ENCODE data around the gene PTPN1.
"Not testable (repeated sequence)": the region's sequence is repeated elsewhere in the genome, so short reads cannot be mapped to it uniquely, and the experiment has no call there.

The PTPN1 gene

GRCh38 chr20:50534567-50534966 lies 24.4 kb downstream of the PTPN1 start:
- DNase-seq = no peak

- no peak for DNase-seq
Observed at GRCh38 chr20:50535162-50535561, 25.0 kb downstream of the PTPN1 start.

GRCh38 chr20:50536333-50536732 lies 26.1 kb downstream of the PTPN1 start:
- no peak for DNase-seq

GRCh38 chr20:50537546-50538201 lies 27.5 kb downstream of the PTPN1 start:
- no peak for DNase-seq

- no peak for DNase-seq
Observed at GRCh38 chr20:50538276-50538675, 28.1 kb downstream of the PTPN1 start.

DNA sequence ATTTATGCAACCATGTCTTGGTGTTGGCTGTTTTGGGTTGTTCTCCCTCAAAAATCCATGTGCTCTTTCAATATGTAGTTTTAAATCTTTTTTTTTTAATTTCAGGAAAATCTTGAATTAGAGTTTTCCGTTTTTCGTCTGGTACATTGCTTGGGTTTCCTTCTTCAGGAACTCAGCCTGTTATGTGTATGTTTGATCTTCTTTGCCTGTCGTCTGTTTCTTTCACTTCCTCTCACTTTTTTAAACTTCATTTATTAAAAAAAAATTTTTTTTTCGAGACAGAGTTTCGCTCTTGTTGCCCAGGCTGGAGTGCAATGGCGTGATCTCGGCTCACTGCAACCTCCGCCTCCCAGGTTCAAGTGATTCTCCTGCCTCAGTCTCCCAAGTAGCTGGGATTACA lies 29.6 kb downstream of the PTPN1 start:
- not testable (repeated sequence) for DNase-seq

DNA sequence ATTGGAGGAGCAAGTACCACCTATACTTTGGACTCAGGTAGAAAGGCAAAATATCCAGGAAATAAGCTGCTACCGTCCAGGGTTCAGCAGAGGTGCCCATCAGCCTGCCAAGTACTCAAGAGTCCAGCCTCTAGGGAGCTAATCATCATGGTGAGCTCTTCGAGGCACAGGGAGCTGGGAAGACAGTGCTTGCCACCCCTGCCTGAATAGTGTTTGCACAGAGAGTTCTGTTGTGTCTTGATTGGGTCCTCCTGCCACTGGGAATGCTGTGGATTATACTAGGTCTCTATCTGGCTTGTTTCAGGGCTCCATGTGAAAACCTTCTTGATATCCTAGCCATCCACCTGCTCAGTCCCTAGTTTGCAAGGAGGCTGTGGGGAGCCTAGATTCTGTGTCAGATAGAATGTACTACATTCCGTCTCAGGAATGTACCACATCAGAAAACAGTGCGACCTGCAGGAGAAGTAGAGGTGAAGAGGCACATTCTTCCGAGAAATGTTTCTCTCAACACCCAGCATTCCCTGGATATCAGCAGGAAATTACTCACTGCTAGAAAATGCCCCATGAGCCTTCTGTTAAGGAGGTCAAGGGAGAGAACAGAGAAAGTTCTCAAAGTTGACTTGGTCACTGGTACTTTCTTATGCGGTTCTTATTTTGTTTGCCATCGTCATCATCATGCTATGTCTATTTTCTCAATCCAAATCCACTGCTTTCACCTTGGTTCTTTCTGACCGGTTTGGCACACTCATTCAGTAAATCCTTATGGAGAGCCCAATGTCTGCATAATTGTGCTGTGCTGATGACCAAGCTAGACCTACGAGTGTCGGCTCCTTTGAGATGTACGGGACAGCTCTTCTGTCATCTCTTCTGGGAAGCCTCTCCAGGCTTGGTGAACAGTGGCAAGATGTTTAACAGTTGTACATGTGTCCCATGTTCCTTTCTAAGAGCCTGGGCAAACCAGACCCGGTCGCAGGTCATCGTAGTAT lies 30.7 kb downstream of the PTPN1 start:
- no peak for DNase-seq

- DNase-seq = no peak
Observed at GRCh38 chr20:50541606-50542041, 31.4 kb downstream of the PTPN1 start.

DNA sequence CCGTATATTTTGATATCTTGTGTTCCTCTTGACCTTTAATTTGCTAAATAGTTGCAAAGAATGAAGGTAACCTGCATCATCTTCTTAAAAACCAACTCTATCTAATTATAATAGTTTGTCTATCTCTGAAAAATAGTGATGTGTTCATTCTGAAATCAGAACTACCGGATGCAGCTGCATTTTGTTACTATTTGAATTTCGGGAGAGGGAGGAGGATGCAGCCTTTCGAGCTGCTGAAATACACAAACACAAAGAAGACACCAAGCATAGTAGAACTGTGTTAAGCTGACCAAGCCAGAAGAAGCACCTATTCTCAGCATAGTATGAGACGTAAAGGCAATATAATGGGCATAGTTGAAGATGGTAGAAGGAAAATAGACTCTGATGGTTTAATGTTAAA lies 33.1 kb downstream of the PTPN1 start:
- no peak for DNase-seq

- DNase-seq = no peak
Observed at GRCh38 chr20:50545126-50545525, 34.9 kb downstream of the PTPN1 start.

GRCh38 chr20:50546729-50547314 lies 36.6 kb downstream of the PTPN1 start:
- DNase-seq = no peak

- DNase-seq = no peak
Observed at GRCh38 chr20:50547964-50548363, 37.8 kb downstream of the PTPN1 start.

DNA sequence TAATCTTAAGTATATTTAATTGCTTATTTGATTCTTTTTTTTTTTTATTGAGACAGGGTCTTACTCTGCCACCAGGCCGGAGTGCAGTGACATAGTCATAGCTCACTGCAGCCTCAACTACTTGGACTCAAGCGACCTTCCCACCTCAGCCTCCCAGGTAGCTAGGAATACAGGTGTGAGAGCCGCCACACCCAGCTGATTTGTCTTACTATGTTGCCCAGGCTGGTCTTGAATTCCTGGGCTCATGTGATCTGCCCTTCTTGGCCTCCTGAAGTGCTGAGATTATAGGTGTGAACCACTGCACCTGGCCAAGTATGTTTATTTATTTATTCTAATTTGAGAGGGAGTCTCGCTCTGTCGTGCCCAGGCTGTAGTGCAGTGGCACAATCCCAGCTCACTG lies 38.2 kb downstream of the PTPN1 start:
- DNase-seq = no peak

- DNase-seq = no peak
Observed at GRCh38 chr20:50550531-50550930, 40.3 kb downstream of the PTPN1 start.

GRCh38 chr20:50551288-50551687 lies 41.1 kb downstream of the PTPN1 start:
- DNase-seq = no peak

DNA sequence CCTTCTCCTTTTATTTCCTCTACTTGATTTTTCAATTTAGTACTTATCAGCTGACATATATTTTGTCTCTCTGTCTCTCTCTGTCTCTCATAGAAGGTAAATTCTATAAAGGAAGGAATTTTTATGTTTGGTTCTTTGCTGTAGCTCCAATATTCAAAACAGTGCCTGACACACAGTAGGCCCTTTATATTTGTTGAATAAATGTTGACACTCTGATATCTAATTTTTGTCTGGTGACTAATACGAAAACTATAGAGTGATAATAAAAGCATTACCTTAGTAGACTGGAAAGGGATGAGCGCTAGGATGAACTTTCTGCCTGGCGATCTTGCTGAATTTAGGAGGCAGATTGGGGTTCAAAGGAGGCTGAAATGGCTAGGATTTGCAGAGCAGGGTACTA lies 42.8 kb downstream of the PTPN1 start:
- DNase-seq = no peak

DNA sequence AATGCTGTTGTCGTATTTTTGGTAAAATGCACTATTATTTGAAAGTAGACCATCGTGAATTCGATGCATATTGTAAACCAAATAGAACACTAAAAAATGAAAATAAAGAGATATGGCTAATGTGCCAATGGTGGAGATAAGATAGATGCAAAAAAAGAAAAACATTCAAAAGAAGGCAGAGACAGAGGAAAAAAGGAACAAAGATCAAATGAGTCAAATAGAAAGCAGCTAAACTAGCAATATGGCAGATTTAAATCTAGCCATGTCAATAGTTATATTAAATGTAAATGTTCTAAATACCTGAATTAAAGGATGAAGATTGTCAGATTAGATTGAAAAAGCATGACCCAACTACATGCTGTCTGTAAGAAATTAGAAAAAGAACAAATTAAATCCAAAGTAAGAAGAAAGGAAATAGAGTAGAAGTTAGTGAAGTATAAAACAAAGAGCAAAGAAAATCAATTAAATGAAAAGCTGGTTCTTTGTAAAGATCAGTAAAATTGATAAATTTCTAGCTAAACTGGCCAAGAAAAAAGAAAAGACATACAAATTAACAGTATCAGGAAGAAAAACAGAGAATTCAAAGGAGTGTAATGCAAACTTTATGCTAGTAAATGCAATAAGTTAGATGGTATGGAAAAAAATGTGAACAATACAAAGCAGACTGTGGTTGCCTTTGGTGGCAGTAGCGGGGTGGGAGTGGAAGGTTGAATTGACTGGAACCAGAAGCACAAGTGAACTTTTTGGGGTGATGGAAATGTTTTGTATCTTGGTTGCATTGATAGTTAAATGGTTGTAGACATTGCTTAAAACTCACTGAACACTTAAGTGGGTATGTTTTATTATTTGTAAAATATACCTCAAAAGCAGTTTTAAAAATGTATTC lies 44.8 kb downstream of the PTPN1 start:
- DNase-seq = no peak

GRCh38 chr20:50555662-50556061 lies 45.5 kb downstream of the PTPN1 start:
- no peak for DNase-seq

- no peak for DNase-seq
Observed at GRCh38 chr20:50557549-50558134, 47.5 kb downstream of the PTPN1 start.

DNA sequence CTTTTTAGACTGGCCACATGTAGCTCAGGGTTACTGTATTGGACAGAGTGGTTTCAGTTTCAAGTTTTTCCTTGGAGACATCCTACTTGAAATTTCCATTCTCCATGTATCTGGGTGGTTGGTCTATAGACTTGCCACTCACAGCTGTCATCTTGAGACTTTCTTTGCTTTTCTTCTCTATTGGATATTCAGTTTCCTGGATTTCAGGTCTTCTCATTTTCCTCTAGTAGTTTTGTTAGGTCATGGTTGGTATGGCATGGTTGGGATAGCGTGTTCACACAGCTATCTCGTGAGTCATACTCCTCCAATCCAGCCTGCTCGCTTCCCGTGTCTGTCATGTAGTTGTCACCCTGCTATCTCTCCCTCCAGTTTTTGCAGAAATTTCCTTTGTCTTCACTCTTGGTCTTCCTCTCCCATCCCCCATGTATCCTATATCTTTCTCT lies 48.3 kb downstream of the PTPN1 start:
- no peak for DNase-seq

GRCh38 chr20:50559149-50559548 lies 49.0 kb downstream of the PTPN1 start:
- DNase-seq = no peak
